ENCODE results near the gene LITAFD.
A peak's percentile ranks its signal among the peaks of the same experiment; 100 is the strongest.
"Not testable (repeated sequence)": the region's sequence is repeated elsewhere in the genome, so short reads cannot be mapped to it uniquely, and the experiment has no call there.

Gene LITAFD

DNA sequence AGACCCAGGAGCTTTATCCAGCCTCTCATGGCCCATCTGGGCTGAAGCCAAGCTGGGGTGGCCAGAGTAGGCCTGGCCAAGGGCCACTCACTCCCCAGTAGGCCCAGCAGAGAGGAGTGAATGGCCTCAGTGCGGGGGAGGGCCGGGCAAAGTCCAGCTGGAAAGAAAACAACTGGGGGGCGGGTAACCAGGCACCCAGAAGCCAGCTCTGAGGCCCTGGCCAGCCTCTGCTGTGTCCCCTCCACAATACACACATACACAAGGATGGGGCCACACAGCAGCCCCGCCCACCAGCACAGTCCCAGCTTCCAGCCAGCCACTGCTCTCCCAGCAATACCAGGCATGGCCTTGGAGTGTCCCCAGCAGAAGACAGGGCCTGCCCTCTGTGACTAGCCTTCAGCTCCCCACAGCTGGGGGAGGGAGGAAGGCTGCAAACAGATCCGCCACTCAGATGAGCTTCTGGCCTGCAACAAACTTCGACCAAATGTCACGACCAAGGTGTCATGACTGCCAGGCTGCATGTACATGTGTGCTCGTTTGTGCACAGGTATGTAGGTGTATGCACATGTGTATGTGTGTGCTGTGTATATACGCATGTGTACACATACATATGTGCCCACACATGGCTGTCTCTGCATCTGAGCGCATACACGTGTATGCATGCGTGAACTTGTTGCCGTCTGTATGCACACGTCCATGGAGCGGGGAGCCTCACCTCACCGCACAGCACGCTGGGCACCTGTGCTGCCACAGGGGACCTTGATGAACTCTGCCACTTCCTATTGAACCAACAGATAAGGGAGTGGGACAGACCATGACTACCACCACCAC, 18.3 kb upstream of the LITAFD start:
- TF ChIP-seq POLR2A (IDR thresholded peaks at IDR 0.05; ENCODE audit: low read depth, low read length): no peak
- FAIRE-seq (no peak), DNase-seq (ENCODE audit: insufficient read length, low spot score) (no peak)

DNA sequence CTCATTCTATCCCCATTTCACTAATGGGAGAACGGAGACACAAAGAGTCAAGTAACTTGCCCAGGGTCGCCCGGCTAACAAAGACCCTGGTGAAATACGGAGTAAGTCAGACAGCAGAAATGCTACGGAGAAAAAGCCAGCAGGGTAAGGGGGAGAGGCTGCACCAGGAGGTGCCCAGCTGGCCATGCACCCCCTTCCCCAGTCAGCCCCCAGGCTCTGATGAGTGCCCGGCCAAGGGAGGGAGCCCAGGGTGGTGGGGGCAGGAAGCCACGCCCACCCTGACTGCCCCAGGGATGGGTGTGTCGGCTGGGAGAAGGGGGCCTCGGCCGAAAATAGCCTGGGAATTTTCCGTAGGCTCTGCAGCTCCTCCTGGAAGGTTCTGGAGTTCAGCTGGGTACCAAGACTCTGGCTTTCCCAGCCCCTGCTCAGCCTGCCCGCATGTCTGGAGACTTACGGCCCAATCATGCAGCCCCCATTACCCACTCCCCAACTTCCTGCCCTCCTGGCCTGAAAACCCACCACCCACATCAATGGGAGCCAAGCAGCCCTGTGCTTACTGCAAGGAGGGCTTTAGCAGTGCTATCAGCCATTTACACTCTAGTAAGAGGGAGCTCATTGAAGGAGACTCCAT, 17.6 kb upstream of the LITAFD start:
- TF ChIP-seq POLR2A (IDR thresholded peaks at IDR 0.05; ENCODE audit: low read depth, low read length): no peak
- DNase-seq (ENCODE audit: insufficient read length, low spot score) (no peak), FAIRE-seq (no peak)

GRCh38 chr16:8865145-8865882, 16.8 kb upstream of the LITAFD start:
- FAIRE-seq (no peak), DNase-seq (ENCODE audit: insufficient read length, low spot score) (no peak)

GRCh38 chr16:8866118-8866883, 15.8 kb upstream of the LITAFD start:
- TF ChIP-seq POLR2A (IDR thresholded peaks at IDR 0.05; ENCODE audit: low read depth, low read length): no peak
- FAIRE-seq (no peak), DNase-seq (ENCODE audit: insufficient read length, low spot score) (no peak)

More at GRCh38 chr16:8865145-8865882, 16.8 kb upstream of the LITAFD start:
- no peak for TF ChIP-seq POLR2A (IDR thresholded peaks at IDR 0.05; ENCODE audit: low read depth, low read length)

DNA sequence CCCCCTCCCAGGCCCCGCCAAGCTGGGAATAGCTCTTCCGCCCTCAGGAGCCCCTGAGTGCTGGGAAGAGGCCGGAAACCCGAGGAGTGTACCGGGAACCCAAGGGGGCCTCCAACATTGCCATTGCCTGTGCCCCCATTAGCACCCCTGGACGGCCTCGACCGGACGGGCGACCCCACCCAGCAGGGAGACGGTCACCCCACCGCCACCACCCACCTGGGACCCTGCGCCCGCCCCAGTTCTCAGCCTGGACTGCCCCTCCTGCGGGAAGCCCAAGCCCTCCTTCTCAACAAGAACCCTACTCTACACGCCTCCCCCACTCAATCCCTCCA, 15.3 kb upstream of the LITAFD start:
- DNase-seq (ENCODE audit: insufficient read length, low spot score) (no peak), FAIRE-seq (no peak)
- TF ChIP-seq POLR2A (IDR thresholded peaks at IDR 0.05; ENCODE audit: low read depth, low read length): no peak

GRCh38 chr16:8867216-8867931, 14.8 kb upstream of the LITAFD start:
- 0 out of 2 replicates have a peak, but pooled peaks have one; percentile 5 for TF ChIP-seq POLR2A (IDR thresholded peaks at IDR 0.05; ENCODE audit: low read depth, low read length)
- DNase-seq (ENCODE audit: insufficient read length, low spot score) (no peak), FAIRE-seq (no peak)

- DNase-seq (ENCODE audit: insufficient read length, low spot score) (no peak), FAIRE-seq (no peak)
- TF ChIP-seq POLR2A (IDR thresholded peaks at IDR 0.05; ENCODE audit: low read depth, low read length): no peak
Measured at GRCh38 chr16:8867932-8868415, 14.2 kb upstream of the LITAFD start.

GRCh38 chr16:8868416-8869211, 13.5 kb upstream of the LITAFD start, which contains the start of gene CARHSP1:
TSS of gene CARHSP1 (minus strand) at chr16:8869006. CDS start at chr16:8859328, 9,678 bp downstream.
- DNase-seq (ENCODE audit: insufficient read length, low spot score): peak; percentile 89
- TF ChIP-seq POLR2A (IDR thresholded peaks at IDR 0.05; ENCODE audit: low read depth, low read length): peak; percentile 41; the same call in 1 of the 2 replicates
- no peak for FAIRE-seq

DNA sequence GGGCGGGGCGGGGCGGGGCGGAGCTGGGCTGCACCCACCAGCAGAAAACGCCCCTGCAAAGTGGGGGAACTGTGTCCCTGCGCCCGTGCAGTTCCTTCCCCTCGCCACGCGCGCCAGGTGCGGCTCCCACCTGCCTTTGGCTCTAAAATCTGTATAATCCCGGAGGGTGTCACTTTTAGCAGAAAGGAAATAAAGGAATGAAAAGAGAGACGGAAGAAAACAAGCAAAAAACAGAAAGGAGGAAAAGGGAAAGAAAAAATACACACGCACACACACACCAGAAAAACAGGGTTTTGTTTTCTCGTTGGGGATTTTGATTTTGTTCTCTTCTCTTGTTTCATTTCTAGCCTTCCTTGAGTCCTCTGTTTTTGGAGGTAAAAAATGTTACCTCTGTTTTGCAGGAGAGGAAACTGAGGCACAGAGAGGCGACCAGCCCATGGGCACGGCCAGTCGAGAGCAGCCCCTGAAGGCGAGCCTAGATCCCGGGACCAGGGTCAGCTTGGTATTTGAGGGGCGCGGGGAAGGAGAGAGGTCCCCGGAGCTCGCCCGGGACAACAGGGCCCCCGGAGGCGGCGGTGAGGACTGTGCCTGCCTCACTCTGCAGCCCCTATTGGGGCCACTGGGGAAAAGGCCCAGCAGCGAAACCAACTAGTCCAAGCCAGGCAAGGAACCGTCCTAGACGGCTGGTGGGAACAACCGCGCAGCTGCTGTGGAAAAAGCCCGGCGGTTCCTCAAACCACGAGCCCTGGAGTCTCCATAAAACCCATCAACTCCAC, 12.8 kb upstream of the LITAFD start:
- DNase-seq (ENCODE audit: insufficient read length, low spot score): no peak
- no peak for TF ChIP-seq POLR2A (IDR thresholded peaks at IDR 0.05; ENCODE audit: low read depth, low read length)
- no peak for FAIRE-seq

DNA sequence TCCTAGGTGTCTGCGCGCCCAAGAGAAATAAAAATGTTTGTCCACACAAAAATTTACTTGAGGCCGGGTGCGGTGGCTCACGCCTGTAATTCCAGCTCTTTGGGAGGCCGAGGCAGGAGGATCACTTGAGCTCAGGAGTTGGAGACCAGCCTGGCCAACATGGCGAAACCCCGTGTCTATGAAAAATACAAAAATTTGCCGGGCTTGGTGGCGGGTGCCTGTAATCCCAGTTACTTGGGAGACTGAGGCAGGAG, 12.2 kb upstream of the LITAFD start:
- not testable (repeated sequence) for DNase-seq (ENCODE audit: insufficient read length, low spot score); FAIRE-seq

DNA sequence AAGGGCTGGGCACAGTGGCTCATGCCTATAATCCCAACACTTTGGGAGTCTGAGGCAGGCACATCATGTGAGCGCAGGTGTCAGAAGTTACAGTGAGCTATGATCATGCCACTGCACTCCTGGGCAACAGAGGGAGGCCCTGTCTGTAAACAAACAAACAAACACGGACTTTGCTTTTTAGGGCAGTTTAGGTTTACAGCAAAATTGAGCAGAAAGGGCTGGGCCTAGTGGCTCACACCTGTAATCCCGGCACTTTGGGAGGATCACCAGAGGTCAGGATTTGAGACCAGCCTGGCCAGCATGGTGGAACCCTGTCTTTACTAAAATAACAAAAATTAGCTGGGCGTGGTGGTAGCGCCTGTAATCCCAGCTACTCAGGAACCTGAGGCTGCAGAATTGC, 10.1 kb upstream of the LITAFD start:
- FAIRE-seq (no peak), DNase-seq (ENCODE audit: insufficient read length, low spot score) (no peak)
- no peak for TF ChIP-seq POLR2A (IDR thresholded peaks at IDR 0.05; ENCODE audit: low read depth, low read length)
